SJSA1 (cell line): ENCODE measurements around the gene ERC1. TPM values are rescaled to one million over a fixed set of nuclear protein-coding genes. Genes with fewer than 3 reads are reported as not detected.

Experiments used
- DNase-seq, 2 experiments: peaks; one replicate each; pipeline ENCODE4 v3.0.0-alpha.2; 2015 to 2020; ENCODE audit warnings: low spot score in 2 of 2, low read depth in 1 of 2
- H3K27ac ChIP-seq: fragments of 250-450 bp; sonication (Bioruptor Pico); 2 replicates; pipeline ENCODE4 v1.5.1; 2020; ENCODE audit warnings: mild to moderate bottlenecking, moderate library complexity
- H3K27me3 ChIP-seq: fragments of 250-450 bp; sonication (Bioruptor Pico); replicated peaks from 2 replicates; pipeline ENCODE4 v1.5.1; 2020; ENCODE audit warnings: mild to moderate bottlenecking, moderate library complexity
- H3K36me3 ChIP-seq: fragments of 250-450 bp; sonication (Bioruptor Pico); 2 replicates; pipeline ENCODE4 v1.5.1; 2020; ENCODE audit warnings: mild to moderate bottlenecking
- H3K4me1 ChIP-seq: fragments of 250-450 bp; sonication (Bioruptor Pico); replicated peaks from 2 replicates; pipeline ENCODE4 v1.6.1; 2021; ENCODE audit warnings: mild to moderate bottlenecking
- H3K4me3 ChIP-seq: fragments of 250-450 bp; sonication (Bioruptor Pico); 2 replicates; pipeline ENCODE4 v1.5.1; 2020; ENCODE audit warnings: mild to moderate bottlenecking
- H3K9me3 ChIP-seq: fragments of 250-450 bp; sonication (Bioruptor Pico); replicated peaks from 2 replicates; pipeline ENCODE4 v1.5.1; 2020; ENCODE audit warnings: mild to moderate bottlenecking
- total RNA-seq: library from RNA; depleted of rRNA; stranded (reverse); fragments of >200 nt; shearing (Covaris generic); gene quantifications from 2 replicates; pipeline ENCODE4 v1.2.3, GENCODE V29; 2014

ERC1 gene
- total RNA-seq, 1 experiment from 2014 or later, result 19.7 TPM

GRCh38 chr12:1456885-1457284 is 465.9 kb downstream of the ERC1 start:
- H3K27ac ChIP-seq, result peak overlapping the region; percentile 54; the same call in 1 of the 2 replicates
- peaks cover 10% of the 10 kb centered on the region; the same call in 1 of the 2 replicates for H3K36me3 ChIP-seq
- peaks cover 20% of the 10 kb centered on the region for H3K4me1 ChIP-seq
- no peak for DNase-seq
- no peak overlapping the region for H3K4me3 ChIP-seq
- H3K9me3 ChIP-seq, result no peaks in the 10 kb centered on the region
- no peaks in the 10 kb centered on the region for H3K27me3 ChIP-seq

- DNase-seq, result peak; percentile 69 to 76
- Histone ChIP-seq H3K4me3 (no peak overlapping the region), H3K27me3 (no peaks in the 10 kb centered on the region), H3K4me1 (peaks cover 20% of the 10 kb centered on the region), H3K9me3 (no peaks in the 10 kb centered on the region), H3K36me3 (peaks cover 10% of the 10 kb centered on the region; the same call in 1 of the 2 replicates), H3K27ac (peak overlapping the region; percentile 54)
These were observed 466.9 kb downstream of the ERC1 start for GRCh38 chr12:1457901-1458300.

- H3K36me3 ChIP-seq, result peaks cover 10% of the 10 kb centered on the region; the same call in 1 of the 2 replicates
- H3K4me3 ChIP-seq, result no peak overlapping the region
- H3K4me1 ChIP-seq, result peaks cover 20% of the 10 kb centered on the region
- no peak for DNase-seq
- no peaks in the 10 kb centered on the region for H3K27me3 ChIP-seq
- H3K9me3 ChIP-seq, result no peaks in the 10 kb centered on the region
- no peak overlapping the region for H3K27ac ChIP-seq
These were observed 468.3 kb downstream of the ERC1 start for GRCh38 chr12:1459339-1459738.

- Histone ChIP-seq H3K27me3 (no peaks in the 10 kb centered on the region), H3K36me3 (no peaks in the 10 kb centered on the region; the same call in 1 of the 2 replicates), H3K27ac (no peak overlapping the region), H3K4me3 (no peak overlapping the region), H3K4me1 (peaks cover 23% of the 10 kb centered on the region), H3K9me3 (no peaks in the 10 kb centered on the region)
- DNase-seq, result no peak
These were observed 472.3 kb downstream of the ERC1 start for GRCh38 chr12:1463073-1463905.

- H3K27me3 ChIP-seq, result no peaks in the 10 kb centered on the region
- DNase-seq, result no peak
These were observed 473.9 kb downstream of the ERC1 start for GRCh38 chr12:1464925-1465324.

GRCh38 chr12:1465990-1466389 is 475.0 kb downstream of the ERC1 start:
- no peaks in the 10 kb centered on the region for H3K9me3 ChIP-seq

More at GRCh38 chr12:1464925-1465324, 473.9 kb downstream of the ERC1 start:
- peaks cover 19% of the 10 kb centered on the region for H3K4me1 ChIP-seq
- no peaks in the 10 kb centered on the region for H3K9me3 ChIP-seq
- no peaks in the 10 kb centered on the region; the same call in 1 of the 2 replicates for H3K36me3 ChIP-seq
- no peak overlapping the region for H3K4me3 ChIP-seq
- H3K27ac ChIP-seq, result no peak overlapping the region

GRCh38 chr12:1466481-1467154 is 475.6 kb downstream of the ERC1 start:
- DNase-seq, result peak in 1 of 2 experiments; percentile 27
- no peak overlapping the region for H3K4me3 ChIP-seq
- no peaks in the 10 kb centered on the region; the same call in 1 of the 2 replicates for H3K36me3 ChIP-seq
- peaks cover 23% of the 10 kb centered on the region for H3K4me1 ChIP-seq
- H3K27ac ChIP-seq, result no peak overlapping the region; the same call in 1 of the 2 replicates
- no peaks in the 10 kb centered on the region for H3K27me3 ChIP-seq
- no peaks in the 10 kb centered on the region for H3K9me3 ChIP-seq

More at GRCh38 chr12:1465990-1466389, 475.0 kb downstream of the ERC1 start:
- Histone ChIP-seq H3K36me3 (no peaks in the 10 kb centered on the region; the same call in 1 of the 2 replicates), H3K4me3 (no peak overlapping the region), H3K27ac (no peak overlapping the region; the same call in 1 of the 2 replicates), H3K27me3 (no peaks in the 10 kb centered on the region), H3K4me1 (peaks cover 19% of the 10 kb centered on the region)
- DNase-seq, result no peak

GRCh38 chr12:1467710-1468109 is 476.7 kb downstream of the ERC1 start:
- H3K27me3 ChIP-seq, result no peaks in the 10 kb centered on the region
- H3K9me3 ChIP-seq, result no peaks in the 10 kb centered on the region
- H3K4me3 ChIP-seq, result no peak overlapping the region
- H3K36me3 ChIP-seq, result no peaks in the 10 kb centered on the region; the same call in 1 of the 2 replicates
- no peak overlapping the region for H3K27ac ChIP-seq
- no peak for DNase-seq
- H3K4me1 ChIP-seq, result peaks cover 34% of the 10 kb centered on the region

GRCh38 chr12:1469070-1469469 is 478.0 kb downstream of the ERC1 start:
- Histone ChIP-seq H3K4me1 (peaks cover 47% of the 10 kb centered on the region), H3K27me3 (no peaks in the 10 kb centered on the region), H3K9me3 (no peaks in the 10 kb centered on the region), H3K36me3 (no peaks in the 10 kb centered on the region; the same call in 1 of the 2 replicates), H3K4me3 (no peak overlapping the region), H3K27ac (no peak overlapping the region)
- DNase-seq, result no peak

GRCh38 chr12:1470051-1470450 is 479.0 kb downstream of the ERC1 start:
- H3K36me3 ChIP-seq, result no peaks in the 10 kb centered on the region; the same call in 1 of the 2 replicates
- no peak overlapping the region for H3K4me3 ChIP-seq
- no peaks in the 10 kb centered on the region for H3K9me3 ChIP-seq
- no peaks in the 10 kb centered on the region for H3K27me3 ChIP-seq
- no peak for DNase-seq
- peaks cover 54% of the 10 kb centered on the region for H3K4me1 ChIP-seq
- H3K27ac ChIP-seq, result no peak overlapping the region

GRCh38 chr12:1471224-1471623 is 480.2 kb downstream of the ERC1 start:
- Histone ChIP-seq H3K4me3 (no peak overlapping the region), H3K27me3 (no peaks in the 10 kb centered on the region), H3K27ac (no peak overlapping the region), H3K36me3 (no peaks in the 10 kb centered on the region), H3K9me3 (no peaks in the 10 kb centered on the region), H3K4me1 (peaks cover 57% of the 10 kb centered on the region)
- DNase-seq, result no peak

- peaks cover 51% of the 10 kb centered on the region for H3K4me1 ChIP-seq
- no peak overlapping the region for H3K4me3 ChIP-seq
- H3K27ac ChIP-seq, result peak overlapping the region; percentile 96
- no peaks in the 10 kb centered on the region for H3K36me3 ChIP-seq
- peak in 1 of 2 experiments; percentile 70 for DNase-seq
- H3K27me3 ChIP-seq, result no peaks in the 10 kb centered on the region
- H3K9me3 ChIP-seq, result no peaks in the 10 kb centered on the region
These were observed 482.4 kb downstream of the ERC1 start for GRCh38 chr12:1473418-1473817.

- DNase-seq, result peak; percentile 88 to 98
- H3K9me3 ChIP-seq, result no peaks in the 10 kb centered on the region
- H3K27me3 ChIP-seq, result no peaks in the 10 kb centered on the region
- H3K4me1 ChIP-seq, result peaks cover 51% of the 10 kb centered on the region
- no peaks in the 10 kb centered on the region for H3K36me3 ChIP-seq
- peak overlapping the region; percentile 6 for H3K4me3 ChIP-seq
- peak overlapping the region; percentile 96 for H3K27ac ChIP-seq
These were observed 483.1 kb downstream of the ERC1 start for GRCh38 chr12:1474041-1474573.
